Lower lobe of right lung (tissue), 2 donors: ENCODE data around the gene LMF1. TPM values are rescaled to one million over a fixed set of nuclear protein-coding genes. Genes with fewer than 3 reads are reported as not detected.
A peak's percentile ranks its signal among the peaks of the same experiment; 100 is the strongest.

Experiments
- ATAC-seq, 2 donors: fragments of 200-7000 bp; cut with Tn5 transposase; one replicate each; pipeline ENCODE4 v1.9.1; 2020 to 2022; ENCODE audit warnings: mild to moderate bottlenecking in 2 of 2, moderate library complexity in 2 of 2
- DNase-seq: peaks from one replicate; pipeline ENCODE4 v3.0.0-alpha.2; 2020
- H3K27ac ChIP-seq: fragments of 200-600 bp; one replicate; pipeline ENCODE4 v1.8.0; 2022
- H3K27me3 ChIP-seq: fragments of 200-600 bp; one replicate; pipeline ENCODE4 v1.8.0; 2022; ENCODE audit warnings: low read depth
- H3K36me3 ChIP-seq: fragments of 200-600 bp; one replicate; pipeline ENCODE4 v1.8.0; 2022; ENCODE audit warnings: mild to moderate bottlenecking
- H3K4me1 ChIP-seq: fragments of 200-600 bp; one replicate; pipeline ENCODE4 v1.8.0; 2022
- H3K4me3 ChIP-seq: fragments of 200-600 bp; one replicate; pipeline ENCODE4 v1.8.0; 2022; ENCODE audit warnings: mild to moderate bottlenecking
- H3K9me3 ChIP-seq: fragments of 200-600 bp; one replicate; pipeline ENCODE4 v1.8.0; 2022
- CTCF ChIP-seq: fragments of 200-600 bp; IDR thresholded peaks from one replicate; pipeline ENCODE4 v1.8.0; 2022; ENCODE audit warnings: antibody characterized with exemption, mild to moderate bottlenecking
- intact Hi-C: fragments of 100-400 bp; cut with DNase I; formaldehyde crosslinking; loops from one replicate; pipeline ENCODE4 v1.11.0; 2022
- total RNA-seq: library from RNA; stranded (reverse); fragmentation: NEBNext Ultra II Directional; extraction: Animal tissue kit (Norgen Biotek cat#: 25700); gene quantifications from one replicate; pipeline ENCODE4 v1.2.1, GENCODE V29; 2021
- donor health status: DM: no; HTN: yes; CAD: no; lungs with severe emphysema.

The LMF1 gene
- total RNA-seq, 1 donor from 2014 or later, result 23.8 TPM

GRCh38 chr16:911604-912321, 59.0 kb downstream of the LMF1 start:
- peaks cover 29% of the 10 kb centered on the region for H3K36me3 ChIP-seq
- TF ChIP-seq CTCF, result no peak
- ATAC-seq (no peak), DNase-seq (no peak)
- H3K4me1 ChIP-seq, result no peaks in the 10 kb centered on the region
- intact Hi-C loops, result no loop called here
- H3K9me3 ChIP-seq, result no peaks in the 10 kb centered on the region
- H3K4me3 ChIP-seq, result no peak overlapping the region
- H3K27me3 ChIP-seq, result no peaks in the 10 kb centered on the region
- H3K27ac ChIP-seq, result no peak overlapping the region

- TF ChIP-seq CTCF, result no peak
- Histone ChIP-seq H3K27ac (no peak overlapping the region), H3K36me3 (peaks cover 29% of the 10 kb centered on the region), H3K27me3 (no peaks in the 10 kb centered on the region), H3K9me3 (no peaks in the 10 kb centered on the region), H3K4me3 (no peak overlapping the region), H3K4me1 (no peaks in the 10 kb centered on the region)
- ATAC-seq (no peak), DNase-seq (no peak)
- intact Hi-C loops, result no loop called here
These were observed 59.7 kb downstream of the LMF1 start for GRCh38 chr16:911101-911500.

GRCh38 chr16:910181-910580, 60.6 kb downstream of the LMF1 start:
- no peak overlapping the region for H3K4me3 ChIP-seq
- ATAC-seq (no peak), DNase-seq (no peak)
- H3K36me3 ChIP-seq, result peaks cover 29% of the 10 kb centered on the region
- H3K4me1 ChIP-seq, result no peaks in the 10 kb centered on the region
- intact Hi-C loops, result no loop called here
- no peaks in the 10 kb centered on the region for H3K9me3 ChIP-seq
- H3K27me3 ChIP-seq, result no peaks in the 10 kb centered on the region
- TF ChIP-seq CTCF, result no peak
- no peak overlapping the region for H3K27ac ChIP-seq

- H3K27ac ChIP-seq, result no peak overlapping the region
- H3K4me3 ChIP-seq, result no peak overlapping the region
- intact Hi-C loops, result no loop called here
- H3K27me3 ChIP-seq, result no peaks in the 10 kb centered on the region
- H3K9me3 ChIP-seq, result no peaks in the 10 kb centered on the region
- peaks cover 29% of the 10 kb centered on the region for H3K36me3 ChIP-seq
- DNase-seq, result no peak
- no peaks in the 10 kb centered on the region for H3K4me1 ChIP-seq
- TF ChIP-seq CTCF, result no peak
- no peak for ATAC-seq
These were observed 61.3 kb downstream of the LMF1 start for GRCh38 chr16:909281-910000.

GRCh38 chr16:908526-909155, 62.1 kb downstream of the LMF1 start:
- intact Hi-C loops, result no loop called here
- Histone ChIP-seq H3K4me1 (no peaks in the 10 kb centered on the region), H3K36me3 (peaks cover 29% of the 10 kb centered on the region), H3K27ac (no peak overlapping the region), H3K9me3 (no peaks in the 10 kb centered on the region), H3K27me3 (no peaks in the 10 kb centered on the region), H3K4me3 (no peak overlapping the region)
- peak in 1 of 2 donors; percentile 11 for ATAC-seq
- no peak for TF ChIP-seq CTCF
- DNase-seq, result no peak
